Stomach (tissue), 4 donors: Measurements from ENCODE around the gene TMEM107.

Source experiments
- CTCF ChIP-seq, 7 experiments: fragments of 450-650 bp in 4 of 7; fragments of 200-600 bp in 3 of 7; sonication (generic) in 3 of 7; IDR thresholded peaks; one replicate each; pipeline ENCODE4 v1.5.1; 2016 to 2019; ENCODE audit warnings: antibody characterized with exemption in 7 of 7, control low read depth in 2 of 7, mild to moderate bottlenecking in 1 of 7
- POLR2A ChIP-seq, 4 donors: fragments of 450-650 bp; IDR thresholded peaks; one replicate each; pipeline ENCODE4 v1.6.1; 2016; ENCODE audit warnings: antibody characterized with exemption in 4 of 4, control low read depth in 2 of 4, mild to moderate bottlenecking in 1 of 4, moderate library complexity in 1 of 4

- TF ChIP-seq CTCF (IDR thresholded peaks at IDR 0.05) (no peak), POLR2A (IDR thresholded peaks at IDR 0.05) (no peak)
Measured at GRCh38 chr17:8188263-8188839, 12.2 kb upstream of the TMEM107 start.
